B cell (primary cell): ENCODE measurements around the gene GET4.

Source experiments
- EZH2 ChIP-seq: IDR thresholded peaks from 2 replicates; pipeline ENCODE4 v1.6.1; 2012; ENCODE audit warnings: borderline replicate concordance, low read depth, mild to moderate bottlenecking, moderate library complexity, low read length; ENCODE audit not compliant: insufficient read depth, poor library complexity, severe bottlenecking
- TF ChIP-seq, protein P1 (sequence below): fragments of 200-600 bp; IDR thresholded peaks from one replicate; pipeline ENCODE4 v1.8.0; 2022; ENCODE audit warnings: antibody characterized with exemption, mild to moderate bottlenecking

GRCh38 chr7:919924-920341, 43.6 kb downstream of the GET4 start:
- TF ChIP-seq, protein P1, sequence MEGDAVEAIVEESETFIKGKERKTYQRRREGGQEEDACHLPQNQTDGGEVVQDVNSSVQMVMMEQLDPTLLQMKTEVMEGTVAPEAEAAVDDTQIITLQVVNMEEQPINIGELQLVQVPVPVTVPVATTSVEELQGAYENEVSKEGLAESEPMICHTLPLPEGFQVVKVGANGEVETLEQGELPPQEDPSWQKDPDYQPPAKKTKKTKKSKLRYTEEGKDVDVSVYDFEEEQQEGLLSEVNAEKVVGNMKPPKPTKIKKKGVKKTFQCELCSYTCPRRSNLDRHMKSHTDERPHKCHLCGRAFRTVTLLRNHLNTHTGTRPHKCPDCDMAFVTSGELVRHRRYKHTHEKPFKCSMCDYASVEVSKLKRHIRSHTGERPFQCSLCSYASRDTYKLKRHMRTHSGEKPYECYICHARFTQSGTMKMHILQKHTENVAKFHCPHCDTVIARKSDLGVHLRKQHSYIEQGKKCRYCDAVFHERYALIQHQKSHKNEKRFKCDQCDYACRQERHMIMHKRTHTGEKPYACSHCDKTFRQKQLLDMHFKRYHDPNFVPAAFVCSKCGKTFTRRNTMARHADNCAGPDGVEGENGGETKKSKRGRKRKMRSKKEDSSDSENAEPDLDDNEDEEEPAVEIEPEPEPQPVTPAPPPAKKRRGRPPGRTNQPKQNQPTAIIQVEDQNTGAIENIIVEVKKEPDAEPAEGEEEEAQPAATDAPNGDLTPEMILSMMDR = no peak
- no peak for TF ChIP-seq EZH2
